Activated CD8-positive, alpha-beta memory T cell treated with anti-CD3 and anti-CD28 coated beads, Interleukin-2, amount 50 U/mL, for 1 hour (primary cell): ENCODE results near the gene ARID1B.

Experiments
- DNase-seq: peaks from one replicate; pipeline ENCODE4 v3.0.0-alpha.2; 2020; ENCODE audit errors: extremely low read depth

ARID1B gene

GRCh38 chr6:157097255-157097955 lies 320.2 kb downstream of the ARID1B start:
- DNase-seq: no peak

- no peak for DNase-seq
These were observed 321.8 kb downstream of the ARID1B start for GRCh38 chr6:157098999-157099398.

GRCh38 chr6:157099912-157100593 lies 322.9 kb downstream of the ARID1B start:
- DNase-seq: peak; percentile 17

- DNase-seq: no peak
These were observed 324.0 kb downstream of the ARID1B start for GRCh38 chr6:157101166-157101565.

GRCh38 chr6:157104803-157105202 lies 327.6 kb downstream of the ARID1B start:
- no peak for DNase-seq

- DNase-seq: no peak
These were observed 329.3 kb downstream of the ARID1B start for GRCh38 chr6:157106487-157106886.

GRCh38 chr6:157107571-157107914 lies 330.4 kb downstream of the ARID1B start:
- no peak for DNase-seq

GRCh38 chr6:157107915-157108651 lies 330.9 kb downstream of the ARID1B start:
- no peak for DNase-seq

GRCh38 chr6:157108923-157109322 lies 331.7 kb downstream of the ARID1B start:
- no peak for DNase-seq

GRCh38 chr6:157110607-157111006 lies 333.4 kb downstream of the ARID1B start:
- no peak for DNase-seq

- DNase-seq: no peak
These were observed 336.2 kb downstream of the ARID1B start for GRCh38 chr6:157113389-157113788.

GRCh38 chr6:157116426-157116825 lies 339.2 kb downstream of the ARID1B start:
- DNase-seq: no peak

GRCh38 chr6:157117431-157118095 lies 340.4 kb downstream of the ARID1B start:
- no peak for DNase-seq

- DNase-seq: no peak
These were observed 342.4 kb downstream of the ARID1B start for GRCh38 chr6:157119502-157120027.

- DNase-seq: no peak
These were observed 343.5 kb downstream of the ARID1B start for GRCh38 chr6:157120534-157121232.

GRCh38 chr6:157121897-157122296 lies 344.7 kb downstream of the ARID1B start:
- DNase-seq: no peak

- no peak for DNase-seq
These were observed 346.1 kb downstream of the ARID1B start for GRCh38 chr6:157123234-157123633.

GRCh38 chr6:157124485-157125254 lies 347.5 kb downstream of the ARID1B start:
- no peak for DNase-seq

GRCh38 chr6:157125531-157125930 lies 348.4 kb downstream of the ARID1B start:
- no peak for DNase-seq

- no peak for DNase-seq
These were observed 349.3 kb downstream of the ARID1B start for GRCh38 chr6:157126183-157127098.
